HepG2 (cell line): ENCODE data around the gene MYO7A. TPM values are rescaled to one million over a fixed set of nuclear protein-coding genes. Genes with fewer than 3 reads are reported as not detected.

Experiments
- HNRNPUL1 ChIP-seq: fragments of 200-400 bp; formaldehyde crosslinking; IDR thresholded peaks from 2 replicates; pipeline ENCODE4 v1.6.1; 2017; ENCODE audit warnings: low read depth, mild to moderate bottlenecking, low read length, moderate library complexity
- IRF2 ChIP-seq: IDR thresholded peaks from 2 replicates; pipeline ENCODE4 v1.6.1; 2018; ENCODE audit warnings: missing genetic modification reagents, missing compliant biosample characterization
- LCORL ChIP-seq, 2 experiments: fragments of 450-650 bp in 1 of 2; sonication (generic) in 1 of 2; formaldehyde crosslinking in 1 of 2; IDR thresholded peaks; 2 replicates each; pipeline versions ENCODE4 v1.5.0 to v1.6.1; 2017 to 2020; ENCODE audit warnings: antibody characterized with exemption in 1 of 2, missing genetic modification reagents in 1 of 2
- MAFG ChIP-seq: sonication (generic); formaldehyde crosslinking; IDR thresholded peaks from 2 replicates; pipeline ENCODE4 v1.5.1; 2020; ENCODE audit warnings: mild to moderate bottlenecking, missing genetic modification reagents
- MBD4 ChIP-seq: IDR thresholded peaks from 2 replicates; pipeline ENCODE4 v1.6.1; 2012; ENCODE audit warnings: low read length, inconsistent platforms, borderline replicate concordance
- MEIS1 ChIP-seq: sonication (generic); formaldehyde crosslinking; IDR thresholded peaks from 2 replicates; pipeline ENCODE4 v1.9.0; 2021; ENCODE audit warnings: mild to moderate bottlenecking, missing genetic modification reagents, moderate library complexity, borderline replicate concordance
- NAIF1 ChIP-seq: sonication (generic); formaldehyde crosslinking; IDR thresholded peaks from 2 replicates; pipeline ENCODE4 v1.5.0; 2020; ENCODE audit warnings: mild to moderate bottlenecking, missing genetic modification reagents, borderline replicate concordance
- NFE2L1 ChIP-seq: sonication (generic); formaldehyde crosslinking; IDR thresholded peaks from 2 replicates; pipeline ENCODE4 v1.4.0; 2020; ENCODE audit warnings: missing genetic modification reagents, mild to moderate bottlenecking, borderline replicate concordance
- NFIC ChIP-seq: IDR thresholded peaks from 2 replicates; pipeline ENCODE4 v1.6.1; 2012; ENCODE audit warnings: mild to moderate bottlenecking, low read length, inconsistent platforms
- PAX8 ChIP-seq: sonication (generic); formaldehyde crosslinking; IDR thresholded peaks from 2 replicates; pipeline ENCODE4 v1.8.0; 2022; ENCODE audit warnings: mild to moderate bottlenecking, missing genetic modification reagents, borderline replicate concordance
- PCBP2 ChIP-seq: fragments of 200-400 bp; formaldehyde crosslinking; optimal IDR thresholded peaks from 2 replicates; pipeline ENCODE3; 2018; ENCODE audit warnings: low read length, low read depth; ENCODE audit not compliant: poor library complexity, severe bottlenecking
- PHF5A ChIP-seq: IDR thresholded peaks from one replicate; pipeline ENCODE4 v1.6.1; 2018; ENCODE audit warnings: low read depth, missing genetic modification reagents; ENCODE audit not compliant: unreplicated experiment
- TBX2 ChIP-seq: sonication (generic); formaldehyde crosslinking; IDR thresholded peaks from 2 replicates; pipeline ENCODE4 v1.5.0; 2020; ENCODE audit warnings: missing genetic modification reagents, mild to moderate bottlenecking, borderline replicate concordance
- XRCC5 ChIP-seq: fragments of 200-400 bp; formaldehyde crosslinking; optimal IDR thresholded peaks from 2 replicates; pipeline ENCODE3; 2017; ENCODE audit warnings: mild to moderate bottlenecking, low read length
- ZBTB20 ChIP-seq: sonication (generic); formaldehyde crosslinking; IDR thresholded peaks from 2 replicates; pipeline ENCODE4 v1.8.1; 2023; ENCODE audit warnings: missing genetic modification reagents, low read depth, mild to moderate bottlenecking, borderline replicate concordance
- ZNF431 ChIP-seq: sonication (generic); formaldehyde crosslinking; IDR thresholded peaks from 2 replicates; pipeline ENCODE4 v1.9.0; 2022; ENCODE audit warnings: missing genetic modification reagents, low read depth, mild to moderate bottlenecking, borderline replicate concordance
- ZNF512 ChIP-seq: sonication (generic); formaldehyde crosslinking; IDR thresholded peaks from 2 replicates; pipeline ENCODE4 v1.4.0; 2020; ENCODE audit warnings: mild to moderate bottlenecking, missing genetic modification reagents
- ZNF530 ChIP-seq: sonication (generic); formaldehyde crosslinking; IDR thresholded peaks from 2 replicates; pipeline ENCODE4 v1.5.0; 2020; ENCODE audit warnings: low read depth, mild to moderate bottlenecking, missing genetic modification reagents
- ZNF543 ChIP-seq: sonication (generic); formaldehyde crosslinking; IDR thresholded peaks from 2 replicates; pipeline ENCODE4 v1.4.0; 2020; ENCODE audit warnings: mild to moderate bottlenecking, missing genetic modification reagents
- ZNF552 ChIP-seq: sonication (generic); formaldehyde crosslinking; IDR thresholded peaks from 2 replicates; pipeline ENCODE4 v1.9.0; 2022; ENCODE audit warnings: missing genetic modification reagents, mild to moderate bottlenecking, borderline replicate concordance
- ZSCAN9 ChIP-seq: IDR thresholded peaks from 2 replicates; pipeline ENCODE4 v1.6.1; 2016; ENCODE audit warnings: borderline replicate concordance
- polyA plus RNA-seq, 8 experiments: library from polyadenylated mRNA; depleted of rRNA in 3 of 8; stranded (reverse) in 7 of 8; unstranded in 1 of 8; fragments of >200 nt; fragmentation: Illumina TruSeq in 4 of 8; extraction: Trizol in 4 of 8; gene quantifications; 2 replicates each; pipeline versions ENCODE4 v1.2.1 to v1.2.3, GENCODE V29; 2011 to 2016; ENCODE audit warnings: low read depth in 4 of 8, missing spikeins in 1 of 8, mixed read lengths in 1 of 8; ENCODE audit not compliant: insufficient read depth in 1 of 8
- total RNA-seq, 5 experiments: library from RNA; depleted of rRNA; stranded (reverse); fragments of >200 nt; fragmentation: Illumina TruSeq; extraction: Trizol; gene quantifications; 2 replicates each; pipeline ENCODE4 v1.2.3, GENCODE V29; 2016; ENCODE audit warnings: low read depth in 1 of 5
- TF ChIP-seq, protein P1 (sequence below): sonication (generic); formaldehyde crosslinking; IDR thresholded peaks from 2 replicates; pipeline ENCODE4 v1.5.1; 2020; ENCODE audit warnings: missing genetic modification reagents, mild to moderate bottlenecking, borderline replicate concordance
- TF ChIP-seq, protein P2 (sequence below): sonication (generic); formaldehyde crosslinking; IDR thresholded peaks from 2 replicates; pipeline ENCODE4 v1.5.0; 2020; ENCODE audit warnings: missing genetic modification reagents
- TF ChIP-seq, protein P3 (sequence below): sonication (generic); formaldehyde crosslinking; IDR thresholded peaks from 2 replicates; pipeline ENCODE4 v1.4.0; 2020; ENCODE audit warnings: missing genetic modification reagents, borderline replicate concordance

MYO7A gene
- total and polyA plus RNA-seq, 2 of the 13 experiments (the other 11 are each of a cell fraction or from before 2014, with no cell fraction given) = 7.5 to 10.0 TPM

GRCh38 chr11:77171885-77172665, 44.0 kb downstream of the MYO7A start (continued):
- TF ChIP-seq HNRNPUL1 (no peak), XRCC5 (no peak), TBX2 (CRISPR knock-in tag) (peak; percentile 80), ZNF552 (0 out of 2 replicates have a peak, but pooled peaks have one; percentile 34), LCORL (IDR thresholded peaks at IDR 0.05) (no peak), LCORL (CRISPR knock-in tag; IDR thresholded peaks at IDR 0.05) (peak; percentile 46; the same call in 1 of the 2 replicates), NFIC (no peak), PHF5A (CRISPR knock-in tag) (no peak), ZNF543 (no peak), MEIS1 (CRISPR knock-in tag) (no peak), ZNF431 (CRISPR knock-in tag) (no peak), ZSCAN9 (CRISPR knock-in tag) (no peak), ZBTB20 (CRISPR knock-in tag) (peak; percentile 37; the same call in 1 of the 2 replicates), NAIF1 (no peak), ZNF530 (CRISPR knock-in tag) (no peak), PAX8 (CRISPR knock-in tag) (no peak), IRF2 (CRISPR knock-in tag) (peak; percentile 31; the same call in 1 of the 2 replicates), PCBP2 (no peak), ZNF512 (no peak), MBD4 (no peak), NFE2L1 (CRISPR knock-in tag) (no peak), MAFG (CRISPR knock-in tag) (no peak)
- TF ChIP-seq, protein P1, sequence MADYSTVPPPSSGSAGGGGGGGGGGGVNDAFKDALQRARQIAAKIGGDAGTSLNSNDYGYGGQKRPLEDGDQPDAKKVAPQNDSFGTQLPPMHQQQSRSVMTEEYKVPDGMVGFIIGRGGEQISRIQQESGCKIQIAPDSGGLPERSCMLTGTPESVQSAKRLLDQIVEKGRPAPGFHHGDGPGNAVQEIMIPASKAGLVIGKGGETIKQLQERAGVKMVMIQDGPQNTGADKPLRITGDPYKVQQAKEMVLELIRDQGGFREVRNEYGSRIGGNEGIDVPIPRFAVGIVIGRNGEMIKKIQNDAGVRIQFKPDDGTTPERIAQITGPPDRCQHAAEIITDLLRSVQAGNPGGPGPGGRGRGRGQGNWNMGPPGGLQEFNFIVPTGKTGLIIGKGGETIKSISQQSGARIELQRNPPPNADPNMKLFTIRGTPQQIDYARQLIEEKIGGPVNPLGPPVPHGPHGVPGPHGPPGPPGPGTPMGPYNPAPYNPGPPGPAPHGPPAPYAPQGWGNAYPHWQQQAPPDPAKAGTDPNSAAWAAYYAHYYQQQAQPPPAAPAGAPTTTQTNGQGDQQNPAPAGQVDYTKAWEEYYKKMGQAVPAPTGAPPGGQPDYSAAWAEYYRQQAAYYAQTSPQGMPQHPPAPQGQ (CRISPR knock-in tag) = no peak
- TF ChIP-seq, protein P2, sequence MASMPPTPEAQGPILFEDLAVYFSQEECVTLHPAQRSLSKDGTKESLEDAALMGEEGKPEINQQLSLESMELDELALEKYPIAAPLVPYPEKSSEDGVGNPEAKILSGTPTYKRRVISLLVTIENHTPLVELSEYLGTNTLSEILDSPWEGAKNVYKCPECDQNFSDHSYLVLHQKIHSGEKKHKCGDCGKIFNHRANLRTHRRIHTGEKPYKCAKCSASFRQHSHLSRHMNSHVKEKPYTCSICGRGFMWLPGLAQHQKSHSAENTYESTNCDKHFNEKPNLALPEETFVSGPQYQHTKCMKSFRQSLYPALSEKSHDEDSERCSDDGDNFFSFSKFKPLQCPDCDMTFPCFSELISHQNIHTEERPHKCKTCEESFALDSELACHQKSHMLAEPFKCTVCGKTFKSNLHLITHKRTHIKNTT = no peak
- TF ChIP-seq, protein P3, sequence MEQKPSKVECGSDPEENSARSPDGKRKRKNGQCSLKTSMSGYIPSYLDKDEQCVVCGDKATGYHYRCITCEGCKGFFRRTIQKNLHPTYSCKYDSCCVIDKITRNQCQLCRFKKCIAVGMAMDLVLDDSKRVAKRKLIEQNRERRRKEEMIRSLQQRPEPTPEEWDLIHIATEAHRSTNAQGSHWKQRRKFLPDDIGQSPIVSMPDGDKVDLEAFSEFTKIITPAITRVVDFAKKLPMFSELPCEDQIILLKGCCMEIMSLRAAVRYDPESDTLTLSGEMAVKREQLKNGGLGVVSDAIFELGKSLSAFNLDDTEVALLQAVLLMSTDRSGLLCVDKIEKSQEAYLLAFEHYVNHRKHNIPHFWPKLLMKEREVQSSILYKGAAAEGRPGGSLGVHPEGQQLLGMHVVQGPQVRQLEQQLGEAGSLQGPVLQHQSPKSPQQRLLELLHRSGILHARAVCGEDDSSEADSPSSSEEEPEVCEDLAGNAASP (CRISPR knock-in tag) = no peak
